ENCODE results near the gene LOXL1.

LOXL1 gene

DNA sequence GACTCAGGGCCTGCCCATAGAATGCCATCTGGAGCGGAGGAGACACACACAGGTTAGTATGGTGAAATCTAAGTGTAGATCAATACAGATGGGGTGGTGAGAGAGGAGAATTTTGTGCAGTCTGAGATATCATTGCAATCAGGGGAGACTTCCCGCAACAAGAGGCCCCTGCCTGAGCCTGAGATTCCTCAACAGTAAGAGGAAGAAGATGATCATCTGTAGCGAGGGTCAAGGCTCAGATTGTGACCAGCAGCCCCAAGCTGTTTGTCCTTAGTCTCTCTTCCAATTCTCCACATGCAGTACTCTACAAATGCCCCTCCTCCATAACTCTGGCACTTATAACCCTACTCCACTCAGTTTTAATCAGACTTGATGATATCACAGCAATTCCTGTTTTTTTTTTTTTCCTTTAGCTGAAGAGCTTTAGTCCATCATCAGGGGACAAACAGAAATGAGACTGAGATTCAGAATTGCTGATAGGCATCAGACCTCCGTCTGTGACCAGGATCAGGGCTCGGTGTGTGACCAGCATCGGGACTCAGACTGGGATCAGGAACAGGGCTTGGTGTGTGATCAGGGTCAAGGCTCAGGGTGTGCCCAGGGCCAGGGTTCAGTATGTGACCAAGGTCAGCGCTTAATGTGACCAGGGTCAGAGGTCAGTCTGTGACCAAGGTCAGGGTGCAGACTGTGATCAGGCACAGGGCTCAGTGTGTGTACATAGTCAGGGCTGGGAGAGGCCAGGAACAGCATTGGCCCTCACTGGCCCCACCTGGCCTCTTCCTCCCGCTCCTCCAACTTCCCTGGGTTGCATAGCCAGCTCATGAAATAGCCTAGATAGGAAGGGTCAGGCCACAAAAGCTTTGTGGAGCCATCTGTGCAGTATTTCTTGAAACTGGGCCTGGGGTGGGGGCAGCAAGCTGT is 14.1 kb downstream of the LOXL1 start:
- no peak for DNase-seq

DNA sequence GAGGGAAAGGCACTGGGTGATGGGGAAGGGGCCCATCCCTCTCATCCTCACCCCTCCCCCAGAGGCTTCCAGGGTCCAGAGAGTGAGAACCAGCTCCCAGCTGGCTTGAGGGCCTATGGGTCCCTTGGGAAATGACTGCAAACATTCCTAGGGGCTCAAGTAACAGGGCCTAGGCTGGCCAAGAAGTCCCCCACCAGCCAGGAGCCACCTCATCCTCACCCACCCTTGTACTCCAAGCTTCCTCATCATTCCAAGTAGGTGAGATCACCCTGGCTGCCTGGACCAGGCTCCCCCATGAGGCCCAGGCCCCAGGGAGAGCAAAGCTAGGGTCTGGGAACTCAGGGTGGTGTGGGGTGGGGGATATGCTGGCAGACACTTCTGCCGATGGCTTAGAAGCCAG is 14.8 kb downstream of the LOXL1 start:
- no peak for DNase-seq

DNA sequence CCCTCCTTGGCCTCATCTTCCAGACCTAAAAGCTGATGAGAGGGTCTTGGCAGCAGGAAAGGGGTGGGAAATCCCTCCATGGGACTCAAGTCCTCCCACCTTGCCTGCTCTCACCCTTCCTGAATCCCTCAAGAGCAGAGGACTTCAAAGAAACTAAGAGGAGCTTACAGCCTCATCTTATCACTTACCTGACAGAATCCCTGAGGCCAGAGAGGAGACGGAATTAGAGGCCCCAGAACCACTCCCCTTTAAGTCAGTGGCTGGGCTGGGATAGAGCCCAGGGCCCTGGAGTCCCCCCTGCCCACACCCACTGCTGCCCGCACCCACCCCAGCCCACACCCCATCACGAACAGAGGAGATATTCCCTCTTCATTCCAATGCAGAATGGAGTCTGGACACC is 15.2 kb downstream of the LOXL1 start:
- no peak for DNase-seq

DNA sequence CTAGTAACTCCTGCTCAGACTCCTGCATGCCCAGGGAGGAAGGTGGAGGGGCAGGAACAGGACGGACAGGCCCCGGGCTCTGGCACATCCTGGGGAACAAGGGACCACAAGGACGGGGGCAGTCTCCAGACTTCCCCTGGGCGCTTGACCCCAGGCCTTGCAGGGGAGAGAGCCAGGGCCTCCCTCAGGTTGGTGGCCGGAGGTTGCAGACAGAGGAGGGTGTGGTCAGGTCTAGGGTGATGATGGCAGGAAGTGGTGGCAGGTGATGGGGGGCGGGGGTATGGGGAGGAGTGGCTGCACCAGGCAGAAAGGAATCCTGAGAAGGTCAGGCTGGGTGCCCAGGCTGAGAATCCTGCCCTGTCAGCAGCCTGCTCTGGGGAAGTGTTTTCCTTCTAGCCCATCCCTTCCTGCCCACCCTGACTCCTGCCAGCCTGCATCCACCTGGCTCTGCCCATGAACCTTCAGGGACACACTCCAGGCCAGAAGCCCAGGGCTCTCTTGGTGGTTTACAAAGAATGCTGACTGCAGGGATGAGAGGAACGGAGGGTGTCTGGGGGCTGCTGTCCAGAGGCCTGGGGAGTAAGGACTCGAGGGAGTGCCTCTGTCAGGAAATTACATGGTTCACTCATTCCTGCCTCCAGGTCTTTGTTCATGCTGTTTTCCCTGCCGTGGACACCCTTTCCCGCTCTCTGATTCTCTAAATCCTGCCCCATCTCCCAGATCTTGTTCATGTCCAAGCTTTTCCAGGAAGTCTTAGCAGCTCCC is 15.8 kb downstream of the LOXL1 start:
- no peak for DNase-seq

DNA sequence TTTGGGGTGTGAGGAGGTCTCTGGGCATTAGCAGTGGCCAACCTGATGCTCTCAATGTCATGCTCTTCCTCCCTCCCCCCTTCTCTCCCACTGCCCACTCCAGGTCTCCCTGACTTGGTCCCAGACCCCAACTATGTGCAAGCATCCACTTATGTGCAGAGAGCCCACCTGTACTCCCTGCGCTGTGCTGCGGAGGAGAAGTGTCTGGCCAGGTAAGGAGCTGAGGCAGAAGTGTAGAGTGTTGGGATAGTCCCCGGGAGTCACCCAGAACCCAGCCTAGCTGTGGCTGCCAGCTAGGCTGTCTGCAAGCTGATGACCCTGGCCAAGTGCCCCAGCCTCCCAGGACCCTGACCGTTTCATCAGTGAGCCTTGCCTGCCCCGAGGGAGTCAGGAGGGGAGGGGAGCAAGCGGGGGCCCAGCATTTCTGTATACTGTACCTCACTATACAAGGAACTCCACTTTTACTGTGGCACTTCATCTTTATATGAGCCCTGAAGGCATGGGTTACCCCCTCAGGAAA is 16.5 kb downstream of the LOXL1 start:
- DNase-seq, result no peak

DNA sequence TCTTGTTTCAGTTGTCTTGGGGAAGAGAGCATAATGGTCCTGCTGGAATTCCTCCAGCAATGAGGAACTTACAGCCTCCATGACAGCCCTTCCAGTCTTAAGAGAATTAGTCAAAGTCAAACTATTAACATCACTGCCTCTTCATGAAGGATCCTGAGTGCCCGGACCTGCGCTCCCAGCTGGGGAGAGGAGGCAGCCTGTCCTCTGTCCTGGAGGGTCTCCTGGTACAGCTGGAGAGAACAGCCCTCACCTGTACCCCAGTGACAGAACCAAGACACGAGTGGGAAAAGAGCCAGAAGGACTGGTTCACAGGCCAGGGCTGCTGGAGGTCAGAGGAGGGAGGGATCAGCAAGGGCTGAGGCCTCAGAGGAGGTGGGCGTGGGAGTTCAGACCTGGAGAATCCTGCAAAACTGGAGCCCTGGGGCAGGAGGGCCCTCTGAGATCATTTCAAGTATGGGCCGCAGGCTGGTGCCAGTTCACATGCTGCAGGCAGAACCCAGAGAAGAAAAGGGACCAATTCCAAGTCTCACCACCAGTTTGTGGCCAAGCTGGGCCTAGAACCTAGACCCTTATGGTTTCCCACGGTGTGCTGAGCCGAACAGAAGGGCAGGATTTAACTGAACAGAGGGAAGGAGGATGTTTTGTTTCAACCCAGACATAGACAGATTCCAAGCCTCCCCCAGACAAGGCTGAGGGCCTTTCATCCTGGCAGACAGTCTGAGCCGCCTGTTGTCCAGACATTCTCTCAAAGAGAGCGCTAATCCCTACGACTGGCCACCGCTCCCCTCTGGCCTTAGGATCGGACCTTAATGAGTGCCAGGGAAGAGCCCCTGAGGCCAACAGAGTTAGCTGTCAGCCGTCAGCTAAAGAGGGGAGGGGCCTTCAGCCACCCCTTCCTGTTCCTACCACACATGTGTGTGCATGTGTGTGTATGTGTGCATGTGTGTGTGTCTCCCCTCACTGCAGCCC is 18.2 kb downstream of the LOXL1 start:
- DNase-seq, result no peak

DNA sequence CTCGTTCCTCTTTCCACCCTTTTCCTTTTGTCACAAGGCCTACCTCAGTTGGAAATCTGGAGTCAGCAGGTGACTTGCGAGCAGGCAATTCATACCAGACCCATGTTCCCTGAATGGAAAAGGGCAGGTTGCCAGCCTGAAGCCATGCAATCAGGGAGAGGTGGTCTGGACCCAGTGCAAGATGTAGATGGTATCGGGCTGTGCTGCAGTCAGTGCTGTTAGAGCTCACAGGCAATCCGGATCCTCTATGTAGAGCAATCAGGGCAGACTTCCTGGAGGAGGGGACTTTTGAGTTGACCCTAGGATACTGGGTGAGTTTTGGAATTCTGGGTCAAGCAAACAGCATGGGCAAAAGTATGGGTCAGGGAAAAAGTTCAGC is 18.9 kb downstream of the LOXL1 start:
- DNase-seq, result no peak

DNA sequence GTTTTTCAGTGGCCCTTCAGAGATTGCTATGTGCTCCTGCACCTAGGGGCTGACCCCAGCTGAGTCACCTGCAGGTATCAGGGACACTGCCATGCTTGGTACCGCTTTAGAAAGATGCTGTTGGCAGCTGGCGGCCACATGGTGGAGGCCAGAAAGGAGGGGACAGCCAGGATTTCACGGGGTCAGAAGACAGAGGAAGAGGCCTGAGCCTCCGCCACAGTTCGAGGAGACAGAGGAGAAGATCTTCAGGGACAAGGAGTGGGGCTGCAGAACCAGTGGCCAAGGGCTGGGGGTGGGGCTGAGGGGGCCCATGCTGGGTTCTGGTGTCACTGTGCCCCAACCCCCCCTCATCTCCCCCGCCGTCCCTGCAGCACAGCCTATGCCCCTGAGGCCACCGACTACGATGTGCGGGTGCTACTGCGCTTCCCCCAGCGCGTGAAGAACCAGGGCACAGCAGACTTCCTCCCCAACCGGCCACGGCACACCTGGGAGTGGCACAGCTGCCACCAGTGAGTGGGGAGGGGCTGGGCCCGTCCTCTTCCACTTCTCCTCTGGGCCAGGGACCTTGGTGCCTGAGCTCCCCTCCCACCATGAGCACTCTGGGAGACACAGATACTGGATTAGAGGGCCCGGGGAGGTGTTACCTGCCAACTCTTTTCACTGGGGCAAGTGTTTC is 19.9 kb downstream of the LOXL1 start:
- DNase-seq, result no peak

DNA sequence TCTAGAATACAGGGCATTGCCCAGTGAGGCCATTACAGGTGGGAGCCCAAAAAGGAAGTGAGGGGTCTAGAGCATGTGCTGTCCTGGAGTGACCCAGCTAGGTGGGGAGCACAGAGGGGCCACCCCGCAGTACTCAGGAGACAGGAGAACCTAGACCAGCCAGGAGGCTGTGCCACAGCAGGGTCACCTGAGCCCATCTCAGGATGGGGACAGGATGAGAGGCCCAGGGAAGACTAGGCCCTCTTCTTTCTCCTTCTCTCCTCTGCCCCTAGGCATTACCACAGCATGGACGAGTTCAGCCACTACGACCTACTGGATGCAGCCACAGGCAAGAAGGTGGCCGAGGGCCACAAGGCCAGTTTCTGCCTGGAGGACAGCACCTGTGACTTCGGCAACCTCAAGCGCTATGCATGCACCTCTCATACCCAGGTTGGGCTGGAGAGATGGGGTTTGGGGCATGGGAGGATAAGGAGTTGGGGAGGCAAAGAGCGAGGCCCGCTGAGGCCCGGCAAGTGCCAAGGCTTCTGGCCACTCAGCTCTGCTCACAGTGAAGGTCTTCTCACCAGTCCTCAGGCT is 20.6 kb downstream of the LOXL1 start:
- no peak for DNase-seq

DNA sequence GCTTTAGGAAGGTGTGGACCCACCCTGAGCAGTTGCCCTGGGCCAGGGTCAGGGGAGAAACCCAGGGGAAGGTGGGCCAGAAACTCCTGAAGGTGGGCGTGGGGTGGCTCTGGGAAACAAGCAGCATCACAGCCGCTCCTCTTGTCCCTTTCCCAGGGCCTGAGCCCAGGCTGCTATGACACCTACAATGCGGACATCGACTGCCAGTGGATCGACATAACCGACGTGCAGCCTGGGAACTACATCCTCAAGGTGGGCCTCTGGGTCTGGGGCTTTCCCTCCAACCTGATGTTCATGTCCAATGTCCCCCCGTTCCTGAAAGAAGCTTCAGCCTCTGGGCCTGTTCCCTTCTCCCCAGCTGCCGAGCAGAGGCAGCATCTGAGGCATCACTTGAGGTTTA is 21.4 kb downstream of the LOXL1 start:
- no peak for DNase-seq

DNA sequence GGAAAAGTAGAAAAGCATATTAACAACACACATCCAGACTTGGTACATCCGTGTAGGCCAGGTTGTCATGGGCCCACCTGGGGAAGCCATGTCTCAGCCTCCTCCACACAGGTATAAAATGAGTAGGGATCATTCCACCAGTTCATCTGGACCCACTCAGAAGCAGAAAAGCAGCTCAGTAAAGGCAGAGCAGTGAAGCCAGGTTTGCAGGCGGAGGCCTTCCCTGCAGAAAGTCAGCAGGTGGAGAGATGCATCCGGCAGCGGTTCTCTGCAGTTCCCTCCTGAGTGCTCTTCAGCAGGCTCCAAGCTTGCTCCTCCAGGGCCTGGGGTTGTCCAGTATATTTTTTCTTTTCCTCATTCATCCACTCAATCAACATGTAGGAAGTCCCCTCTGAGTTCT is 22.1 kb downstream of the LOXL1 start:
- DNase-seq, result no peak

DNA sequence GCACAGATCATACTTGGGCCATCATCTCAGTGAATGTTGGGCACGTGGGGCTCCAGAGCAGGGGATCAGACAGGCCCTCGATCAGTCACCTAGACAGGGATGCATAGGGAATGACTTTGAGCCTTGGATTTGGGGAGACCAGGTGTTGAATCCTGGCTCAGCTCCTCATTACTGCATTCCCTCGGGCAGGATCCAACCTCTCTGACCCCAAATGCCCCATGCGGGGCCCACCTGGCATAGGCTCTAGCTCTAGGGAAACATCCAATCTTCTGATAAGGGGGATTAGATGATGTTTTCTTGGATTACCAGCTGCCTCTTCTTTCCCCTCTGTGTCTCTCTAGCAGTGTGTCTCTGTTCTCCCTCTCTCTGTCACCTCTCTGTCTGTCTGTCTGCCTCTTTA is 22.7 kb downstream of the LOXL1 start:
- no peak for DNase-seq

DNA sequence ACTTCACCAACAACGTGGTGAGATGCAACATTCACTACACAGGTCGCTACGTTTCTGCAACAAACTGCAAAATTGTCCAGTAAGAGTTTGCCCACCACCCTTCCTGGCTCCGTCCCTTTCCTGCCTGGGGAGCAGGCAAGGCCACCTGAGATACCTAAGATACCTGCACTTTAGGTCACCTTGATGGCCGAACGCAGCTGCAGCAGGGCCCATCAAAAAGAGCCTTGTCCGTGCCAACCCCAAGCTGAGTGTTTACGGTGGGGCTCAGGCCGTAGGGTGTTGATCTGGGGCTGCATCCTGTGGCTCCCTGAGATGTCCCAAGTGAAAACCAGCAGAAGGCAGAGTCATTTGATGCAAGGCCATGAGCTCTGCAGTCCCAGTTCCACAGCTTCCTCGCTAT is 23.2 kb downstream of the LOXL1 start:
- DNase-seq, result no peak

DNA sequence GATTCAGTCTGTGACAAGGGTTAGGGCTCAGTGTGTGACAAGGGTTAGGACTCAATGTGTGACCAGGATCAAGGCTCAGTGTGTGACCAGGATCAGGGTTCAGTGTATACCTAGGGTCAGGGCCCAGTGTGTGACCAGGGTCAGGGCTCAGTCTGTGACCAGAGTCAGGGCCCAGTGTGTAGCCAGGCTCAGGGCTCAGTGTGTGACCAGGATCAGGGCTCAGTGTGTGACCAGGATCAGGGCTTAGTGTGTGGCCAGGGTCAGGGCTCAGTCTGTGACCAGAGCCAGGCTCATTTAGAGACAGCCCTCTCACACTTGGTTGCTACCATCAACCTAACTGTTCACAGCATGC is 24.2 kb downstream of the LOXL1 start:
- no peak for DNase-seq

DNA sequence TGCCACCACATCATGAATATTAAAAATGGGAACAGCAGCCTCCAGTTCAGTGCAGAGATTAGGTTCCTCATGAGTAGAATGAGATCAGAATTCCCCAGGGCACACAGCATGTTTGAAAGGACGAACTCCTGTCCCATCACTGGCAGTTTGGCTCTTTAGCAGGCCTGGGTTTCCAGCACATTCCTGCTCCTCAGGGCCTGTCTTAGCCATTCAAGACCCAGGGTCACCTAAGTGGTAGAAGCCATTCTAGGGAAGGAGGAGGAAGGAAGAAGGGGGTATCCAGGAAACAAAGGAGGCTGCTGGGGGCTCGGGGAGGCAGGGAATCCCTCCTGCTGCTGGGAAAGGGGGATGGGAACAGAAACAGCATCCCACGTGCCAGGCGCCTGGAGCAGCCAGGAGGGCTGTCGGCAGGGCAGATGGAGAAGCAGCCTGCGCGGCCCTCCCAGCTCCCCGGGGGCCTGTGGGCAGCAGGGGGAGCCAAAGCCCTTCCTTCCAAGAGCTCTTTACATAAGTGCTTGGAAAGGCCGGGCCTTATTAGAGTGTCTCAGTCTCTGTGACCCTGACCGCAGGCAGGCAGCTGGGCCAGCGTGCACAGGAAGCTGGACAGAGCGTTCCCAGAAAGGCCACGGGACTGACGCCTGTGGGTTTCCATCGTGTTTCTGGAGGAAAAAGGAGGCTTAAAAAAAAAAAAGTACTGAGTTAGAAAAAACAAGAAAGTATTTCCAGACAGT is 24.7 kb downstream of the LOXL1 start:
- no peak for DNase-seq

DNA sequence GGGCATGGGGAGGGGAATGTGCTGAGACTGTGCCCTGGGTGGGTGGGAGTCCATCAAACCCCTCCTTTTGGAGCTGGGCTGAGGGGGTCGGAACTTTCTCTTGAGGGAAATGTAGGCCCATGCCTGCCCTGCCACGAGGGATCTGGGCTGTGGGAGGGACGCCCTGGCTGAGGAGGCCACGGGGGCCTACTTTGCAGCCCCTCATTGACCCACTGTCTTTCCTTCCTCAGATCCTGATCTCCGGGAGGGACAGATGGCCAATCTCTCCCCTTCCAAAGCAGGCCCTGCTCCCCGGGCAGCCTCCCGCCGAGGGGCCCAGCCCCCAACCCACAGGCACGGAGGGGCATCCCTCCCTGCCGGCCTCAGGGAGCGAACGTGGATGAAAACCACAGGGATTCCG is 25.3 kb downstream of the LOXL1 start:
- DNase-seq, result no peak

DNA sequence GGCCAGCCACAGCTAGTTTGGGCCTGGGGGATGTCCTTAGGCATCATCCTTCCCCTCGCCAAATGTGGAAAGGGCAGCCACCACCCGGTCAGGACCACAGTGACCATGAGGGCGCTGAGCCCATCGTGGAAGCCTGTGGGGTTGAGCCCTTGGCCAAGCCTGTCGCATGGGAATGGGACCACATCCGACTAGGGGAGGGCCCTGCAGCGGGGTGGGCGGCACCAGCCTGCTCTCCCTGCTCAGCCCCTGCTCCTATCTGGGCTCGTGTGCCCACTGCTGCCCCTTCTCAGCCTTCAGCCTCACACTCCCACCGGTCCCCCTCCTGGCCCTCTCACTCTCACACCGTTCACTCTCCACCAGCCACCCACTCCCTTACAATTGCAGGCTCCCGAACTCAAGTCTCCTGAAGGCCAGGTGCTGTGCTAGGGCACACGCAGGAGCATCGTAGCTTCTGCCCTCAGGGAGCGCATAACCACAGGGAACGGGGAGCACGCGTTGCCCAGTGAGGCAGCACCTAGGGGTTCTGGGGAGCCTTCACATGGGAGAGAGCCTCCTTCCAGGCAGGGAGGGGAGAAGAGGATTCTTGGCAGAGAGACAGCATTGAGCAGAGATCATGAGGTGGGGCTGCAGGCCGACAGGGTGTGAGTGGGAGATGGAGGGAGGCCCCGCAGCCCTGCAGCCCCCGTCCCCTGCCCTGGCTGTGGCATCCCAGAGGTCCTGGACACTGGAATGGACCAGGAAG is 26.1 kb downstream of the LOXL1 start:
- DNase-seq, result no peak

DNA sequence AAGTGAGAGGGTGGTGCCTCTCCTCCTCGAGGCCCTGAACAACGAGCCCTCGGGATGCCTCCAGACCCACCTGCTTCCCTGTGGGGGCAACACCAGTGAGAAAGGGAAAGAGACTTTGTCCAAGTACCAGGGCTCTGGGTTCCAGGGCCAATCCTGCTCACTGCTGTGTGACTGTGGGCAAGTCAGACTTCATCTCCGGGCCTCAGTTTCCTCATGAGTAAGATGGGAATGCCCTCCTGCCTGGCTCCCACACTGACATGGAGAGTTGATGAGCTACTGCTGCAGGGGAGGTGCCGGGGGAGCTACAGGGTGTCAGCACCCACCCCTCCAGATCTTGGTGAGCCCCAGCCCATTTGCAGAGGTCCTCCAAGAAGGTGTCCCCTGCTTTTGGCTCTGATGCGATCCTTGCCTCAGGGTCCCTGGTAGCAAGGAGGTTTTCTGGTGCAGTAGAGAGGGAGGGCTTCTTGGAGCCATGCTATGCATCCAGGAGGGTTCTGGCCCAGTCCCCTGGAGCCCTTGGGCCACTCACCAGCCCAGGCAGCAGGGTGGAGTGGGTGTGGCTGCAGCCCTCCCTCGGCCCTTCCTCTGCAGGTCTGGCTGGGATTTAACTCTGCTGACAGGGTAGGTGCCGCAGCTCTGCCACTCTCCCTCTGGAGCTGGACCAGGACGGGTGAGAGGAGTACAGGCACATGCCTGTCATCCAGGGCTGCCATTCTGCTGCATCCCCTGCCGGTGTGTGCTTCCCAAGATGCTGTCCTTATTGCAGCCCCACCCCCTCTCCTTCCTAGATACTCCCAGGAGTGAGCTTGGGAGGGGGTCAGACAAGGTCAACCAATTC is 26.9 kb downstream of the LOXL1 start:
- no peak for DNase-seq

Measured in SIG-M5 (cell line).